NB4 (cell line): ENCODE measurements around the gene GNAO1.

ENCODE experiments used
- DNase-seq: peaks from one replicate; pipeline ENCODE4 v3.0.0; 2010; ENCODE audit warnings: low read depth
- H3K4me3 ChIP-seq: one replicate; pipeline ENCODE4 v1.5.1; 2011; ENCODE audit warnings: mild to moderate bottlenecking, low read depth, low read length, moderate library complexity
- CTCF ChIP-seq: IDR thresholded peaks from one replicate; pipeline ENCODE4 v1.5.1; 2012; ENCODE audit warnings: low read depth, low read length
- MAX ChIP-seq: IDR thresholded peaks from 2 replicates; pipeline ENCODE4 v1.6.1; 2011; ENCODE audit warnings: low read depth, low read length
- MYC ChIP-seq: IDR thresholded peaks from 2 replicates; pipeline ENCODE4 v1.6.1; 2011; ENCODE audit warnings: low read depth, low read length
- POLR2A ChIP-seq: IDR thresholded peaks from 2 replicates; pipeline ENCODE4 v1.6.1; 2011; ENCODE audit warnings: mild to moderate bottlenecking; ENCODE audit not compliant: insufficient read length; ENCODE audit errors: extremely low read depth

The GNAO1 gene

GRCh38 chr16:56267888-56268287 lies 76.6 kb downstream of the GNAO1 start:
- no peak overlapping the region for H3K4me3 ChIP-seq
- DNase-seq = no peak
- TF ChIP-seq CTCF (no peak), MYC (no peak), MAX (no peak), POLR2A (no peak)

- DNase-seq = no peak
Observed at GRCh38 chr16:56268799-56269198, 77.5 kb downstream of the GNAO1 start.

GRCh38 chr16:56269281-56269680 lies 78.0 kb downstream of the GNAO1 start:
- H3K4me3 ChIP-seq = no peak overlapping the region
- TF ChIP-seq CTCF (no peak), MAX (no peak), POLR2A (no peak), MYC (no peak)
- no peak for DNase-seq

More at GRCh38 chr16:56268799-56269198, 77.5 kb downstream of the GNAO1 start:
- H3K4me3 ChIP-seq = no peak overlapping the region
- no peak for TF ChIP-seq CTCF
- no peak for TF ChIP-seq POLR2A
- no peak for TF ChIP-seq MAX
- TF ChIP-seq MYC = no peak

- H3K4me3 ChIP-seq = no peak overlapping the region
- DNase-seq = no peak
- TF ChIP-seq MAX (no peak), MYC (no peak), CTCF (no peak)
Observed at GRCh38 chr16:56269811-56270684, 78.8 kb downstream of the GNAO1 start.

- DNase-seq = no peak
- no peak overlapping the region for H3K4me3 ChIP-seq
- TF ChIP-seq POLR2A (no peak), CTCF (no peak), MYC (no peak), MAX (no peak)
Observed at GRCh38 chr16:56270828-56271227, 79.5 kb downstream of the GNAO1 start.

GRCh38 chr16:56272583-56272894 lies 81.2 kb downstream of the GNAO1 start:
- no peak for TF ChIP-seq MYC
- TF ChIP-seq POLR2A = no peak
- TF ChIP-seq CTCF = no peak
- TF ChIP-seq MAX = no peak
- no peak overlapping the region for H3K4me3 ChIP-seq
- DNase-seq = no peak
